Epithelial cell of proximal tubule (primary cell): ENCODE data around the gene NFAM1. TPM values are rescaled to one million over a fixed set of nuclear protein-coding genes. Genes with fewer than 3 reads are reported as not detected.

Source experiments
- DNase-seq: peaks from one replicate; pipeline ENCODE4 v3.0.0-alpha.2; 2011; ENCODE audit warnings: low read depth
- H3K4me3 ChIP-seq: 2 replicates; pipeline ENCODE4 v1.5.1; 2011; ENCODE audit warnings: low read depth, mild to moderate bottlenecking, low read length
- CTCF ChIP-seq: conservative IDR thresholded peaks from 2 replicates; pipeline ENCODE4 v1.5.1; 2012; ENCODE audit warnings: low read depth, mild to moderate bottlenecking, low read length
- total RNA-seq: library from RNA; depleted of rRNA; stranded (reverse); fragments of >200 nt; gene quantifications from 2 replicates; pipeline ENCODE4 v1.2.3, GENCODE V29; 2015

Gene NFAM1
- total RNA-seq, 1 donor from 2014 or later: not detected

GRCh38 chr22:42372976-42373375 is 59.2 kb downstream of the NFAM1 start:
- TF ChIP-seq CTCF: no peak
- no peak overlapping the region for H3K4me3 ChIP-seq
- DNase-seq: no peak

DNA sequence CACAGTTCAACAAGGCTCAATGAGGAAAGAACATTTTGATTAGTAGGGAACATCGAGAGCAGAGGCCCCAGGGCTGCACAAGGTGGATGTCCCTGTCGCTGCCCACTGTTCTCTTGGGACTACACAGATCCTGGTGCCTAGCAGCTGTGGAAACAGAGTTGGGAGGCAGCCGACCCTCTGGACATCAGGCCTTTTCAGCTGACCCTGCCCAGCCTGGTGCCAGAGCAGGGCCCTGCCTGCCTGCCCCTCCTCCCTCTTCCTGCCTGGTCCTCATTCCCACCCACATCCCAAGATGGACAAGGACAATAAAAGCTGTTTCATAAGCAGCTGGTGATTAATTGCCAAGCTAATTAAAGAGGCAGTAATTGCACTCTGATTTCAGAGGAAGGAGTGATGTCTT is 60.7 kb downstream of the NFAM1 start:
- TF ChIP-seq CTCF: no peak
- no peak for DNase-seq
- H3K4me3 ChIP-seq: no peak overlapping the region

DNA sequence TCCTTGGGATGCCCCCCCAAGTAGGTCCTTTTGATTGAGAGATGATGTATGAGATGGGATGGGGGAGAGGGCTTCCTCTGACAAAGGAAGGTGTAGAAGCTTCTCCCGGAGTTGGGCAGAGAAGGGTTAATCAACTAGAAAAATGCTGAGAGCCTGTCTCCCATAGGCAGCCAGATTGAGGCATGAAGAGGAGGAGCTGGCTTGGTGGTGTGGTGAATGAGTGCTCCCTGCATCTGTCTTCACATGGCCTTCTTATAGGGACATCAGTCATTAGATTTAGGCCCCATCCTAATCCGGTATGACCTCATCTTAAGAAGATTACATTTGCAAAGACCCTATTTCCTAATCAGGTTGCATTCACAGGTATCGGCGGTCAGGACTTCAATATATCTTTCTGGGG is 61.1 kb downstream of the NFAM1 start:
- DNase-seq: no peak
- TF ChIP-seq CTCF: no peak
- H3K4me3 ChIP-seq: no peak overlapping the region

DNA sequence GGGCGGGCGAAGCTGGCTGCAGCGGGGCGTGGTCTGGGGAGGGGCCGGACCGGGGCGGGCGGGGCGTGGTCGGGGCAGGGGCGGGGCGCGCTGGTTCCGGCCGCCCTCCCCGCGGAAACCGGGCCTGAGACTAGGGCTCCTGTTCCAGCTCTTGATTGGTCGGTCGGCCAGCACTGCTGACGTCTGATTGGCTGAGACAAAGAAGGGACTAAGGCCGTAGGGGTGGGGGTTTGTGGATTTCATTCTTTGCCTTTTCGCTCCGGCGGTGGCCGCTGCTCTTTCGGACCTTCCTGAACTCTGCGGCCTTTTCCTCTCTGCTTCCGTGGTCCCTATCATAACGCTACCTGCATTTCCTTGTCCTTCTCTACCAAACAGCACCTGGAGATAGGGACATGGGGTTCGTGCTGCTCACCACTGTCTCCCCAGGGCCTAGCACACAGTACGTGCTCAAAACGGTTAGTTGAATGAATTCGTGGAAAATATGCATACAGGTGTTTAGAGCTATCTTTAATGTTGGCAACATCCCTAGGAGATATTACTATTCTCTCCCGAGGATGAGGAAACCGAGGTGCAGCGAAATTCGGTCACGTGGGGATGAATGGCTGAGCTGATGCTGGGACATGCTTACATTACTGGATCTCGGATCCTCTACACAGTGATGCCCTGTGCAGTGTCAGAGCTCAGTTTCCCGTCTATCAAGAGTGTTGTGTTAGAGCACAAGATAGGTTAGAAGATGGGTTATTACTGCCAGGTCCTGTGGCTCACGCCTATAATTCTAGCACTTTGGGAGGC is 62.8 kb downstream of the NFAM1 start:
- DNase-seq: no peak
- peak overlapping the region; percentile 72 for H3K4me3 ChIP-seq
- no peak for TF ChIP-seq CTCF

- no peak for DNase-seq
- H3K4me3 ChIP-seq: peak overlapping the region; percentile 65
- TF ChIP-seq CTCF: no peak
Measured at GRCh38 chr22:42368379-42369249, 63.6 kb downstream of the NFAM1 start.

- no peak for DNase-seq
- H3K4me3 ChIP-seq: peak overlapping the region; percentile 65
- no peak for TF ChIP-seq CTCF
Measured at GRCh38 chr22:42367980-42368378, 64.2 kb downstream of the NFAM1 start.
